ENCODE results near the gene HOMER1. TPM values are rescaled to one million over a fixed set of nuclear protein-coding genes. Genes with fewer than 3 reads are reported as not detected.
A peak's percentile ranks its signal among the peaks of the same experiment; 100 is the strongest.

Gene HOMER1
- total RNA-seq, 1 donor from 2014 or later = 29.3 TPM

- no peak for TF ChIP-seq CTCF (conservative IDR thresholded peaks at IDR 0.05)
- no peaks in the 10 kb centered on the region for H3K36me3 Mint-ChIP-seq (ENCODE audit: low read depth)
- H3K4me1 Mint-ChIP-seq = peaks cover 27% of the 10 kb centered on the region
- peak overlapping the region; percentile 28 for H3K27ac Mint-ChIP-seq (ENCODE audit: unreplicated experiment)
- DNase-seq (ENCODE audit: low read depth, low spot score) = no peak
- H3K27me3 Mint-ChIP-seq (ENCODE audit: low read depth) = no peaks in the 10 kb centered on the region
- H3K4me3 Mint-ChIP-seq = no peak overlapping the region
- peaks cover 3% of the 10 kb centered on the region for H3K9me3 Mint-ChIP-seq
Measured at GRCh38 chr5:79560771-79561524, 47.0 kb upstream of the HOMER1 start.

- H3K9me3 Mint-ChIP-seq = peaks cover 4% of the 10 kb centered on the region
- no peak for TF ChIP-seq CTCF (conservative IDR thresholded peaks at IDR 0.05)
- H3K4me1 Mint-ChIP-seq = peaks cover 4% of the 10 kb centered on the region
- no peak overlapping the region for H3K4me3 Mint-ChIP-seq
- DNase-seq (ENCODE audit: low read depth, low spot score) = no peak
- no peak overlapping the region for H3K27ac Mint-ChIP-seq (ENCODE audit: unreplicated experiment)
- no peaks in the 10 kb centered on the region for H3K27me3 Mint-ChIP-seq (ENCODE audit: low read depth)
- H3K36me3 Mint-ChIP-seq (ENCODE audit: low read depth) = no peaks in the 10 kb centered on the region
Measured at GRCh38 chr5:79555418-79555817, 41.5 kb upstream of the HOMER1 start.

GRCh38 chr5:79552984-79553383 is 39.0 kb upstream of the HOMER1 start:
- no peak for TF ChIP-seq CTCF (conservative IDR thresholded peaks at IDR 0.05)
- DNase-seq (ENCODE audit: low read depth, low spot score) = no peak
- Mint-ChIP-seq H3K27ac (ENCODE audit: unreplicated experiment) (no peak overlapping the region), H3K4me3 (no peak overlapping the region), H3K36me3 (ENCODE audit: low read depth) (no peaks in the 10 kb centered on the region), H3K27me3 (ENCODE audit: low read depth) (no peaks in the 10 kb centered on the region), H3K4me1 (peaks cover 4% of the 10 kb centered on the region), H3K9me3 (peaks cover 4% of the 10 kb centered on the region)

GRCh38 chr5:79547982-79548381 is 34.0 kb upstream of the HOMER1 start:
- H3K4me1 Mint-ChIP-seq = peaks cover 8% of the 10 kb centered on the region
- no peak overlapping the region for H3K27ac Mint-ChIP-seq (ENCODE audit: unreplicated experiment)
- no peaks in the 10 kb centered on the region for H3K27me3 Mint-ChIP-seq (ENCODE audit: low read depth)
- no peaks in the 10 kb centered on the region for H3K36me3 Mint-ChIP-seq (ENCODE audit: low read depth)
- H3K4me3 Mint-ChIP-seq = no peak overlapping the region
- peaks cover 4% of the 10 kb centered on the region for H3K9me3 Mint-ChIP-seq
- no peak for TF ChIP-seq CTCF (conservative IDR thresholded peaks at IDR 0.05)
- DNase-seq (ENCODE audit: low read depth, low spot score) = no peak

- DNase-seq (ENCODE audit: low read depth, low spot score) = no peak
- Mint-ChIP-seq H3K9me3 (peaks cover 4% of the 10 kb centered on the region), H3K4me3 (no peak overlapping the region), H3K27me3 (ENCODE audit: low read depth) (no peaks in the 10 kb centered on the region), H3K4me1 (peaks cover 8% of the 10 kb centered on the region), H3K36me3 (ENCODE audit: low read depth) (no peaks in the 10 kb centered on the region), H3K27ac (ENCODE audit: unreplicated experiment) (no peak overlapping the region)
- TF ChIP-seq CTCF (conservative IDR thresholded peaks at IDR 0.05) = no peak
Measured at GRCh38 chr5:79547429-79547822, 33.5 kb upstream of the HOMER1 start.

Measured in neural crest cell (in vitro differentiated cells).